Epithelial cell of prostate (primary cell): ENCODE results near the gene RPL18.
"Not testable (repeated sequence)": the region's sequence is repeated elsewhere in the genome, so short reads cannot be mapped to it uniquely, and the experiment has no call there.

ENCODE experiments used
- DNase-seq: peaks from one replicate; pipeline ENCODE4 v3.0.0-alpha.2; 2011; ENCODE audit warnings: low read depth, low spot score
- H3K27ac ChIP-seq: fragments of 450-650 bp; 2 replicates; pipeline ENCODE4 v1.5.1; 2017; ENCODE audit warnings: mild to moderate bottlenecking

RPL18 gene

GRCh38 chr19:48595833-48596232 is 23.1 kb downstream of the RPL18 start:
- no peak for DNase-seq

DNA sequence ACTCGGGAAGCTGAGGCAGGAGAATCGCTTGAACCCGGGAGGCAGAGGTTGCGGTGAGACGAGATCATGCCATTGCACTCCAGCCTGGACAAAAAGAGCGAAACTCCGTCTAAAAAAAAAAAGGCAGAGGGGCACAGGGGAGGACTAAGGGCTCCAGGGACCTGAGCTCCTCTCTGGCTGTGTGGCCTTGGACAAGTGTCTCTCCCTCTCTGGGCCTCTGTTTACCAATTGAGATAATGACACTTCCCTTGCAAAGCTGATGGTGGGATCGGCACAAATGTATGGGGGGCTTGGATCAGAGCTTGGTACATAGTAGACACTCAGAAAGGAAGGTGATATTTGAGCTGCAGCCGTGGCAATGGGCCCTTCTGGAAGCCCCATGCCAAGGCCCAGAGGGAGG is 23.8 kb downstream of the RPL18 start:
- no peak for DNase-seq
- no peak overlapping the region for H3K27ac ChIP-seq

More at GRCh38 chr19:48595833-48596232, 23.1 kb downstream of the RPL18 start:
- H3K27ac ChIP-seq = no peak overlapping the region

GRCh38 chr19:48591021-48591420 is 28.0 kb downstream of the RPL18 start:
- no peak overlapping the region for H3K27ac ChIP-seq
- no peak for DNase-seq

DNA sequence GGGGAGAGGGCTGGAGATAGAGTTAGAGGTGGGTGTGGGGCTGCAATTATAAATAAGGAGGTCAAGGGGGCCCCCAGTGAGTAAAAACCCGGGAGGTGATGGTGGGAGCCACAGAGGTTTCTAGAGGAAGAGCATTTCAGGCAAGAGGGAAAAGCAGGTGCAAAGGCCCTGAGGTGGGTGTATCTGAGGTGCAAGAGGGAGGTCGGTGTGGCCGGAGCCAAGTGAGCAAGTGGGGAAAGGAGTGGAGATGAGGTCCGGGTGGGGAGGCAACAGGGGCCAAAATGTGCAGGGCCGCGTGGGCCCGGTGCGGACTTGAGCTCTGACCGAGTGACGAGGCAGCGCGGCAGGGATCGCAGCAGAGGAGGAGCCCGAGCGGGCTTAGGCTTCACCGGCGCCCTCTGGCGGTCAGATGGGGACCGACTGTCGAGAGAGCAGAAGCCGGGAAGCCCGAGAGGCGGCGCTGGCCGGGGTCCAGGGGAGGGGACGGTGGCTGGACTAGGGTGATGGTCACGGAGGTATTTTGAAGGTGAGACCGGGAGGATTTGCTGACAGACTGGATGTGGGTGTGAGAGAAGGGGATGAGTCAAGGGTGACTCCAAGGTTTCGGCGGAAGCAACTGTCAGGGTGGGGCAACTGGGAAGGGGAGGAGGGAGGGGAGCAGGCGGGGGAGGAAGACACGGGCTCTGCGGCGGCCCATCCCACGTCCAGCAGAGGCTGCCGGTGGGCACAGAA is 30.1 kb downstream of the RPL18 start:
- DNase-seq = peak; percentile 97
- peak overlapping the region; percentile 56 for H3K27ac ChIP-seq

DNA sequence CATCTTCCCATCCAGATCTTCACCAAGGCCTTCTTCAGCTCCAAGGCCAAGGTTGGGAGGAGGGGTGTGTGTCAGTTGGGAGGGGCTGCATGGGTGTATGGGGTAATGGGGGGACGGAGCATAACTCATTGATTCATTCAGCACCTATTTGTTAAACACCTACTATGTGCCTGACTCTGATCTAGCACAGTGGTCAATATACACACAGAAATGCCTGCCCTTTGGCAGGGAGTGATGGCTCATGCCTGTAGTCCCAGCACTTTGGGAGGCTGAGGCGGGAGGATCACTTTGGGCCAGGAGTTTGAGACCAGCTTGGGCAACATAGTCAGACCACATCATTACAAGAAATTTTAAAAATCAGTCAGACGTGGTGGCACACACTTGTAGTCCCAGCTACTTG is 31.6 kb downstream of the RPL18 start:
- DNase-seq = no peak
- no peak overlapping the region for H3K27ac ChIP-seq

- no peak for DNase-seq
- no peak overlapping the region for H3K27ac ChIP-seq
Observed at GRCh38 chr19:48582168-48582567, 36.8 kb downstream of the RPL18 start.

DNA sequence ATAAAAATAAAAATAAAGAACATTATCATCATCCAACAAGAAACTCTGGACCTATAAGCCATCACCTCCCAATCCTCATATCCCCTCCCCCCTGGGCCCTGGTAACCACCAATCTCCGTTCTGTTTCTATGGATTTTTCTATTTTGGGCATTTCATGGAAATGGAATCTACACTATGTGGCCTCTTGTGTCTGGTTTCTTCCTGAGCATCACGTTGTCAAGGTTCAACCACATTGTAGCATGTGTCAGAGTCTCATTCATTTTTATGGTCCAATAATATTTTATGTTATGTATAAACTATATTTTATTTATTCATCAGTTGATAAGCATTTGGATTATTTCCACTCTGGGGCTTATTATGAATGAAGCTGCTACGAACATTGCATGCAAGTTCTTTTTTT is 40.1 kb downstream of the RPL18 start:
- H3K27ac ChIP-seq = no peak overlapping the region
- DNase-seq = no peak

- H3K27ac ChIP-seq, DNase-seq: not testable (repeated sequence)
Observed at GRCh38 chr19:48577908-48578307, 41.1 kb downstream of the RPL18 start.

GRCh38 chr19:48575931-48576622 is 42.9 kb downstream of the RPL18 start:
- DNase-seq = no peak
- H3K27ac ChIP-seq = no peak overlapping the region

DNA sequence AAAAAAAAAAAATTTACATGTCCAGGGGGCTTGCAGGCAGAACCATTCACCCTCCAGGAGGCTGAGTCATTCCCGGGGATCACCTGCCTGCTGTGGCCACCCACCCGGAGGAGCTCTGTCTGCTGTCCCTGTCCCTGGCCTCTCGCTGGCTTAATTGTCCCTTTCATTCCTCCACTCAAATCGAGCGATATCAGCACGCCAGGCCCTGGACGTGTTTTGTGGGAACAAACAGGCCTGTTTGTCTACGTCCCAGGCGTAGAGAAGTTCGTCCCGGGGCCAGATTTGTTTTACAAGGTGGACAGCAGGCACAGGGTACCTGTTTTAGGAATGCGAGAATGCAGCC is 45.8 kb downstream of the RPL18 start:
- DNase-seq = no peak
- no peak overlapping the region for H3K27ac ChIP-seq

- no peak for DNase-seq
- no peak overlapping the region for H3K27ac ChIP-seq
Observed at GRCh38 chr19:48571378-48572162, 47.4 kb downstream of the RPL18 start.

DNA sequence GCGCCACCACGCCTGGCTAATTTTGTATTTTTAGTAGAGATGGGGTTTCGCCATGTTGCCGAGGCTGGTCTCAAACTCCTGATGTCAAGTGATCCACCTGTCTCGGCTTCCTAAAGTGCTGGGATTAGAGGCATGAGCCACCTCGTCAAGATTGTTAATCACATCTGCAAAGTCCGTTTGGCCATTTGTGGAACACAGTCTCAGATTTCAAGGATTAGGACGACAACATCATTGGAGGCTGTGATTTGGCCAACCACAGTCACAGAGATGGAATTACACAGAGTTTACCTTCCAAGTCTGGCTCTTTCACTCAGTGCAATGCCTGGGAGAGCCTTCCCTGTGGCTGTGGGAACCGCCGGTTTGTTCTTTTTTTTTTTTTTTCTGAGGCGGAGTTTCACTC is 49.2 kb downstream of the RPL18 start:
- H3K27ac ChIP-seq = no peak overlapping the region
- DNase-seq = no peak

DNA sequence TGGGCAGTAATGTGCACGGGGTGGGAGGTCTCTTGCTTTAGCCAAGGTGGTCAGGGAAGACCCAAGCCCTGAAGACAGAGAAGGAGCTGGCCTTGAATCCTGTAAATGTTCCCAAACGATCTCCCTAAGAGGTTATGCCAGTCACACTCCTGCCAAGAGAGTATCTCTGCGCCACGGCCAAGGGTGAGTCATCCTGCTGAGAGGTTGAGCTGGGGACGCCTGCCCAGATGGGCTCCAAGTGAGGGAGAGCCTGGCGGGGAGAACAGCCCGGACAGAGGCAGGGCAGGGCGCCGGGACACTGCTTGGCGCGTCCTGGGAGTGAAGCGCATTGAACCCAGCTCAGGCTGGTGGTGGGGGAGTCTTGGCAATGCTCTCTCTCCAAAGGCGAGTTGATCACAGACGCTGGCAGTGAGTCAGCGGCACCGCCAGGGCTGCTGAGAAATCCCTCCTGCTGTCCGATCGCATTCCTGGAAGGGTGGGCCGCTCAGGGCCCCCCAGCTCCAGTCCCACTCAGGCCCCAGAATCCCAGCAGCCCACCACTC is 50.6 kb downstream of the RPL18 start:
- peak overlapping the region; percentile 43 for H3K27ac ChIP-seq
- DNase-seq = no peak
